Panc1 (cell line): ENCODE results near the gene HMHB1. TPM values are rescaled to one million over a fixed set of nuclear protein-coding genes. Genes with fewer than 3 reads are reported as not detected.

ENCODE experiments used
- ATAC-seq: fragments of 200-7000 bp; cut with Tn5 transposase; 2 replicates; pipeline ENCODE4 v1.9.1; 2020; ENCODE audit warnings: mild to moderate bottlenecking, moderate library complexity
- BruUV-seq: library from RNA; stranded (reverse); fragments of 400-500 nt; replicated peaks from 2 replicates; lab custom pipeline; 2021; lab: Mats Ljungman, UMichigan
- CTCF ChIA-PET: fragments of 300-600 bp; sonication (Branson Sonifier 250); formaldehyde crosslinking; loops from one replicate; lab custom pipeline; 2022; ENCODE audit warnings: antibody characterized with exemption; lab: Charles Lee
- POLR2A ChIA-PET: fragments of 300-600 bp; sonication (Branson Sonifier 250); formaldehyde crosslinking; loops from one replicate; lab custom pipeline; 2022; ENCODE audit warnings: antibody characterized with exemption; lab: Charles Lee
- DNase-seq: peaks from one replicate; pipeline ENCODE4 v3.0.0-alpha.2; 2010; ENCODE audit warnings: low read depth, low spot score
- H3K27ac ChIP-seq: 2 replicates; pipeline ENCODE4 v1.5.1; 2011; ENCODE audit warnings: mild to moderate bottlenecking, low read length, inconsistent platforms
- H3K27me3 ChIP-seq: fragments of 200-500 bp; sonication (Bioruptor generic); 2 replicates; pipeline ENCODE4 v1.6.0; 2014; ENCODE audit warnings: low read length, inconsistent platforms; ENCODE audit not compliant: control insufficient read depth, insufficient read depth
- H3K36me3 ChIP-seq: fragments of 200-500 bp; sonication (Bioruptor generic); 2 replicates; pipeline ENCODE4 v1.5.1; 2014; ENCODE audit warnings: inconsistent platforms, mild to moderate bottlenecking, low read length, moderate library complexity; ENCODE audit not compliant: control insufficient read depth, insufficient read depth
- H3K4me1 ChIP-seq: 2 replicates; pipeline ENCODE4 v1.5.1; 2011; ENCODE audit warnings: inconsistent platforms, mild to moderate bottlenecking, low read length, moderate library complexity; ENCODE audit not compliant: control insufficient read depth, insufficient read depth
- H3K4me3 ChIP-seq, 2 experiments: 2 replicates each; pipeline ENCODE4 v1.5.1; 2011 to 2012; ENCODE audit warnings: low read depth in 2 of 2, low read length in 2 of 2, mild to moderate bottlenecking in 2 of 2, inconsistent platforms in 1 of 2, moderate library complexity in 1 of 2
- H3K9me3 ChIP-seq: fragments of 200-500 bp; sonication (Bioruptor generic); 2 replicates; pipeline ENCODE4 v1.5.1; 2014; ENCODE audit warnings: low read depth, mild to moderate bottlenecking, inconsistent platforms, low read length, moderate library complexity; ENCODE audit not compliant: control insufficient read depth, insufficient read depth
- POLR2AphosphoS5 ChIP-seq: IDR thresholded peaks from 2 replicates; pipeline ENCODE4 v1.6.1; 2012; ENCODE audit warnings: mild to moderate bottlenecking, low read depth, low read length, moderate library complexity
- SIN3A ChIP-seq: IDR thresholded peaks from 2 replicates; pipeline ENCODE4 v1.6.1; 2012; ENCODE audit warnings: low read depth, mild to moderate bottlenecking, low read length, moderate library complexity, borderline replicate concordance; ENCODE audit not compliant: insufficient read depth
- TCF7L2 ChIP-seq: IDR thresholded peaks from 2 replicates; pipeline ENCODE4 v1.6.1; 2011; ENCODE audit warnings: mild to moderate bottlenecking, low read depth, low read length, inconsistent platforms
- in situ Hi-C: cut with HindIII; loops from 2 replicates; pipeline ENCODE4 v1.10.0; 2016; ENCODE audit warnings: low sequenced_read_pairs, low pct_unique_long_range_greater_than_20kb
- intact Hi-C: fragments of 100-400 bp; cut with micrococcal nuclease; formaldehyde crosslinking; loops from one replicate; pipeline ENCODE4 v1.10.0; 2022; ENCODE audit not compliant: unreplicated experiment
- total RNA-seq: library from RNA; stranded (reverse); gene quantifications from one replicate; pipeline ENCODE4 v1.2.1, GENCODE V29; 2021; ENCODE audit not compliant: unreplicated experiment
- TF ChIP-seq, protein P1 (sequence below): fragments of 450-650 bp; IDR thresholded peaks from 2 replicates; pipeline ENCODE4 v1.5.1; 2017; ENCODE audit warnings: mild to moderate bottlenecking
- TF ChIP-seq, protein P2 (sequence below), 2 experiments: IDR thresholded peaks; 2 replicates each; pipeline ENCODE4 v1.6.1; 2011 to 2012; ENCODE audit warnings: low read depth in 2 of 2, control low read depth in 1 of 2, low read length in 1 of 2, mild to moderate bottlenecking in 1 of 2, moderate library complexity in 1 of 2; ENCODE audit not compliant: insufficient read depth in 1 of 2

The HMHB1 gene
- total RNA-seq, 1 experiment from 2014 or later: not detected

DNA sequence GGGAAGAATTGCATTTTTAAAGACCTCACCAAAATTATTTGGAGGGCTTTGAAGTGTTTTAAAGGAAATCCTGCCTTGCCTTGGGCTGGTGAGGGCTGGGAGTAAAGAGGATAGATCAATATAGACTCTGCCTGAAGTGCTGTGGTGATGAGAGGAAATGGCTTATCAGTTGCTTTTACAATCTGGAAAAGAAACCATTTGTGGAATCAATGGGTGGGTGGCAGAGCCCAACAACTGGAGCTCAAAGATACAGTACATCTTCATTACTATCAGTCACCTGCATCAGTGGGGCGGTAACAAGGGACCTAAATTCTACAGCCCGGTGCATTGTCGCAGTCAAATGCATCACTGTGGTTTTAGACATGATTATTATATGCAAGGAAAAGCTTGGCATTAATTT lies 41.5 kb upstream of the HMHB1 start:
- ChIA-PET POLR2A (no interaction called here), CTCF (no interaction called here)
- Histone ChIP-seq H3K36me3 (no peaks in the 10 kb centered on the region), H3K4me1 (no peaks in the 10 kb centered on the region), H3K9me3 (no peaks in the 10 kb centered on the region), H3K4me3 (no peak overlapping the region), H3K27ac (no peak overlapping the region), H3K27me3 (no peaks in the 10 kb centered on the region; the same call in 1 of the 2 replicates)
- DNase-seq: no peak
- ATAC-seq: no peak
- TF ChIP-seq, protein P1, sequence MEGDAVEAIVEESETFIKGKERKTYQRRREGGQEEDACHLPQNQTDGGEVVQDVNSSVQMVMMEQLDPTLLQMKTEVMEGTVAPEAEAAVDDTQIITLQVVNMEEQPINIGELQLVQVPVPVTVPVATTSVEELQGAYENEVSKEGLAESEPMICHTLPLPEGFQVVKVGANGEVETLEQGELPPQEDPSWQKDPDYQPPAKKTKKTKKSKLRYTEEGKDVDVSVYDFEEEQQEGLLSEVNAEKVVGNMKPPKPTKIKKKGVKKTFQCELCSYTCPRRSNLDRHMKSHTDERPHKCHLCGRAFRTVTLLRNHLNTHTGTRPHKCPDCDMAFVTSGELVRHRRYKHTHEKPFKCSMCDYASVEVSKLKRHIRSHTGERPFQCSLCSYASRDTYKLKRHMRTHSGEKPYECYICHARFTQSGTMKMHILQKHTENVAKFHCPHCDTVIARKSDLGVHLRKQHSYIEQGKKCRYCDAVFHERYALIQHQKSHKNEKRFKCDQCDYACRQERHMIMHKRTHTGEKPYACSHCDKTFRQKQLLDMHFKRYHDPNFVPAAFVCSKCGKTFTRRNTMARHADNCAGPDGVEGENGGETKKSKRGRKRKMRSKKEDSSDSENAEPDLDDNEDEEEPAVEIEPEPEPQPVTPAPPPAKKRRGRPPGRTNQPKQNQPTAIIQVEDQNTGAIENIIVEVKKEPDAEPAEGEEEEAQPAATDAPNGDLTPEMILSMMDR: no peak
- BruUV-seq: no TSS peak
- in situ Hi-C loops (no loop called here), intact Hi-C loops (no loop called here)

DNA sequence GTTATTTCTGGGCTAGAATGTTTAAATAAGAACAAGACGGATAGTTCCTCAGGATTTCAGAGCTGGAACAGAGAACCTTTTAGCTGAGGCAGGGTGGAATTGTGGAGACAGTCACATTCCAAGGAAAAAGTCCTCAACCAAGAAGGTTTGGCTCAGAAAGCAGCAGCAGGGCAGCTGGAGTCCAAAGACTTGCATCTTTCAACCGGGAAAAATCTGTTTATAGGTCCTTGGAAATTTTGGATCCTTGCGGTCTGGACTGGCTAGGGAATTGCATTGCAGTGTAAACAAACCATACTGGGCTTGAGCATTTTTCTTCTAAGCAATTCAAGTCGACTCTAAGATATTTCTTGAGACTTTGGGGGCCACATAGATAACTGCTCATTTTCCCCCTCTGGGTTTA lies 40.8 kb upstream of the HMHB1 start:
- Histone ChIP-seq H3K4me1 (no peaks in the 10 kb centered on the region), H3K4me3 (no peak overlapping the region), H3K36me3 (no peaks in the 10 kb centered on the region), H3K27me3 (no peaks in the 10 kb centered on the region; the same call in 1 of the 2 replicates), H3K27ac (no peak overlapping the region), H3K9me3 (no peaks in the 10 kb centered on the region)
- intact Hi-C loops (no loop called here), in situ Hi-C loops (no loop called here)
- no peak for DNase-seq
- ATAC-seq: no peak
- POLR2A ChIA-PET: no interaction called here
- BruUV-seq: no TSS peak
- CTCF ChIA-PET: no interaction called here
- TF ChIP-seq, protein P1: no peak
- TF ChIP-seq TCF7L2: no peak
- no peak for TF ChIP-seq POLR2AphosphoS5
- no peak for TF ChIP-seq SIN3A
- TF ChIP-seq, protein P2, sequence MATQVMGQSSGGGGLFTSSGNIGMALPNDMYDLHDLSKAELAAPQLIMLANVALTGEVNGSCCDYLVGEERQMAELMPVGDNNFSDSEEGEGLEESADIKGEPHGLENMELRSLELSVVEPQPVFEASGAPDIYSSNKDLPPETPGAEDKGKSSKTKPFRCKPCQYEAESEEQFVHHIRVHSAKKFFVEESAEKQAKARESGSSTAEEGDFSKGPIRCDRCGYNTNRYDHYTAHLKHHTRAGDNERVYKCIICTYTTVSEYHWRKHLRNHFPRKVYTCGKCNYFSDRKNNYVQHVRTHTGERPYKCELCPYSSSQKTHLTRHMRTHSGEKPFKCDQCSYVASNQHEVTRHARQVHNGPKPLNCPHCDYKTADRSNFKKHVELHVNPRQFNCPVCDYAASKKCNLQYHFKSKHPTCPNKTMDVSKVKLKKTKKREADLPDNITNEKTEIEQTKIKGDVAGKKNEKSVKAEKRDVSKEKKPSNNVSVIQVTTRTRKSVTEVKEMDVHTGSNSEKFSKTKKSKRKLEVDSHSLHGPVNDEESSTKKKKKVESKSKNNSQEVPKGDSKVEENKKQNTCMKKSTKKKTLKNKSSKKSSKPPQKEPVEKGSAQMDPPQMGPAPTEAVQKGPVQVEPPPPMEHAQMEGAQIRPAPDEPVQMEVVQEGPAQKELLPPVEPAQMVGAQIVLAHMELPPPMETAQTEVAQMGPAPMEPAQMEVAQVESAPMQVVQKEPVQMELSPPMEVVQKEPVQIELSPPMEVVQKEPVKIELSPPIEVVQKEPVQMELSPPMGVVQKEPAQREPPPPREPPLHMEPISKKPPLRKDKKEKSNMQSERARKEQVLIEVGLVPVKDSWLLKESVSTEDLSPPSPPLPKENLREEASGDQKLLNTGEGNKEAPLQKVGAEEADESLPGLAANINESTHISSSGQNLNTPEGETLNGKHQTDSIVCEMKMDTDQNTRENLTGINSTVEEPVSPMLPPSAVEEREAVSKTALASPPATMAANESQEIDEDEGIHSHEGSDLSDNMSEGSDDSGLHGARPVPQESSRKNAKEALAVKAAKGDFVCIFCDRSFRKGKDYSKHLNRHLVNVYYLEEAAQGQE (IDR thresholded peaks at IDR 0.05; ENCODE audit: insufficient read depth in 1 of 2, low read depth in 2 of 2, low read length in 1 of 2): no peak
